OCI-LY1 (cell line): ENCODE measurements around the gene PTPRO.

Experiments
- H2AFZ ChIP-seq: fragments of 200-600 bp; sonication (generic), shearing (Covaris generic); 2 replicates; pipeline ENCODE4 v1.6.0; 2014; ENCODE audit warnings: antibody characterized with exemption, mild to moderate bottlenecking, low read length
- H3F3A ChIP-seq: fragments of 200-600 bp; sonication (generic), shearing (Covaris generic); 2 replicates; pipeline ENCODE4 v1.6.0; 2014; ENCODE audit warnings: mild to moderate bottlenecking, antibody characterized with exemption, low read length, moderate library complexity; ENCODE audit not compliant: insufficient read depth
- H3K27ac ChIP-seq: fragments of 200-600 bp; sonication (generic); 2 replicates; pipeline ENCODE4 v1.5.1; 2014; ENCODE audit warnings: low read length, mixed run types, mild to moderate bottlenecking, low read depth; ENCODE audit not compliant: poor library complexity, severe bottlenecking
- H3K27me3 ChIP-seq: fragments of 200-600 bp; sonication (generic); 2 replicates; pipeline ENCODE4 v1.6.0; 2014; ENCODE audit warnings: antibody characterized with exemption, mild to moderate bottlenecking, low read length, moderate library complexity; ENCODE audit not compliant: insufficient read depth
- H3K36me3 ChIP-seq: fragments of 200-600 bp; sonication (generic); 2 replicates; pipeline ENCODE4 v1.6.1; 2014; ENCODE audit warnings: mild to moderate bottlenecking, antibody characterized with exemption, low read length, moderate library complexity, mixed read lengths; ENCODE audit not compliant: insufficient read depth
- H3K4me1 ChIP-seq: fragments of 200-600 bp; sonication (generic); 2 replicates; pipeline ENCODE4 v1.5.1; 2014; ENCODE audit warnings: mild to moderate bottlenecking, low read length, moderate library complexity; ENCODE audit not compliant: insufficient read depth, severe bottlenecking
- H3K4me2 ChIP-seq: fragments of 200-600 bp; sonication (generic), shearing (Covaris generic); 2 replicates; pipeline ENCODE4 v1.6.1; 2014; ENCODE audit warnings: low read length
- H3K4me3 ChIP-seq: fragments of 200-600 bp; sonication (generic); 2 replicates; pipeline ENCODE4 v1.5.1; 2014; ENCODE audit warnings: low read length, low read depth, mild to moderate bottlenecking, mixed read lengths; ENCODE audit not compliant: poor library complexity, severe bottlenecking
- H3K79me2 ChIP-seq: fragments of 200-600 bp; shearing (Covaris generic); 2 replicates; pipeline ENCODE4 v1.6.1; 2016; ENCODE audit warnings: mixed run types, low read length, mixed read lengths; ENCODE audit not compliant: insufficient read depth
- H3K9ac ChIP-seq: fragments of 200-600 bp; sonication (generic), shearing (Covaris generic); 2 replicates; pipeline ENCODE4 v1.6.1; 2014; ENCODE audit warnings: mild to moderate bottlenecking, low read length, mixed read lengths
- H3K9me2 ChIP-seq: fragments of 200-600 bp; sonication (generic), shearing (Covaris generic); 2 replicates; pipeline ENCODE4 v1.6.1; 2014; ENCODE audit warnings: low read depth, mild to moderate bottlenecking, low read length, mixed read lengths
- H3K9me3 ChIP-seq: fragments of 200-600 bp; shearing (Covaris generic); 2 replicates; pipeline ENCODE4 v1.6.1; 2014; ENCODE audit warnings: low read length, mixed read lengths
- H4K20me1 ChIP-seq: fragments of 200-600 bp; sonication (generic), shearing (Covaris generic); 2 replicates; pipeline ENCODE4 v1.6.0; 2016; ENCODE audit warnings: mild to moderate bottlenecking, low read length; ENCODE audit not compliant: insufficient read depth
- EZH2 ChIP-seq: fragments of 200-600 bp; sonication (generic), shearing (Covaris generic); IDR thresholded peaks from 2 replicates; pipeline ENCODE4 v1.8.0; 2017; ENCODE audit warnings: borderline replicate concordance, mixed run types, mild to moderate bottlenecking, antibody characterized with exemption, low read length, moderate library complexity, mixed read lengths
- TF ChIP-seq, protein P1 (sequence below): fragments of 200-600 bp; sonication (generic), shearing (Covaris generic); IDR thresholded peaks from 2 replicates; pipeline ENCODE4 v1.5.1; 2017; ENCODE audit warnings: mild to moderate bottlenecking, antibody characterized with exemption, low read length, moderate library complexity, mixed read lengths

Gene PTPRO

DNA sequence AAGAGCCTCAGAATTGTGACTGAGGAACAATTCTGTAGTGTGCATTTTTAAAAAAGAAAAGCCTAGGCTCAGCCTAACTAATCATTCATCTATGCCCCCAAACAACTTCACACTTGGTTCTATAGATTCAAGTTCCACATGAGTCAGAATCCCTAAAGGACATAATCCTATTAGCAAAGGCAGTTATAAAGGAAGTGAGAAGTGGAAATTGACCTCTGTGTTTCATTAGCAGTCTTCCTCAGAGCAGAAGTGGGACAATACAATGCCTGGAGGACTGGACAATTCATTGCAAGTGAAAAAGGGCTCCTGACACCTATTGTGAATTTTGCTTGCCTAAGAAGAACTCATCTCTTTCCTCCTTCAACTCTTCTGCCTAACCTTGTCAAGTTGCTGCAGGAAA lies 222.3 kb downstream of the PTPRO start:
- Histone ChIP-seq H3F3A (no peaks in the 10 kb centered on the region), H3K79me2 (no peaks in the 10 kb centered on the region), H3K27ac (no peak overlapping the region), H3K9me2 (no peaks in the 10 kb centered on the region), H2AFZ (no peak overlapping the region), H3K4me1 (peaks cover 10% of the 10 kb centered on the region), H3K4me3 (no peak overlapping the region), H3K9me3 (no peaks in the 10 kb centered on the region), H3K36me3 (no peaks in the 10 kb centered on the region), H3K27me3 (no peaks in the 10 kb centered on the region), H3K4me2 (no peak overlapping the region), H4K20me1 (no peaks in the 10 kb centered on the region), H3K9ac (no peak overlapping the region)
- TF ChIP-seq, protein P1, sequence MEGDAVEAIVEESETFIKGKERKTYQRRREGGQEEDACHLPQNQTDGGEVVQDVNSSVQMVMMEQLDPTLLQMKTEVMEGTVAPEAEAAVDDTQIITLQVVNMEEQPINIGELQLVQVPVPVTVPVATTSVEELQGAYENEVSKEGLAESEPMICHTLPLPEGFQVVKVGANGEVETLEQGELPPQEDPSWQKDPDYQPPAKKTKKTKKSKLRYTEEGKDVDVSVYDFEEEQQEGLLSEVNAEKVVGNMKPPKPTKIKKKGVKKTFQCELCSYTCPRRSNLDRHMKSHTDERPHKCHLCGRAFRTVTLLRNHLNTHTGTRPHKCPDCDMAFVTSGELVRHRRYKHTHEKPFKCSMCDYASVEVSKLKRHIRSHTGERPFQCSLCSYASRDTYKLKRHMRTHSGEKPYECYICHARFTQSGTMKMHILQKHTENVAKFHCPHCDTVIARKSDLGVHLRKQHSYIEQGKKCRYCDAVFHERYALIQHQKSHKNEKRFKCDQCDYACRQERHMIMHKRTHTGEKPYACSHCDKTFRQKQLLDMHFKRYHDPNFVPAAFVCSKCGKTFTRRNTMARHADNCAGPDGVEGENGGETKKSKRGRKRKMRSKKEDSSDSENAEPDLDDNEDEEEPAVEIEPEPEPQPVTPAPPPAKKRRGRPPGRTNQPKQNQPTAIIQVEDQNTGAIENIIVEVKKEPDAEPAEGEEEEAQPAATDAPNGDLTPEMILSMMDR = no peak
- no peak for TF ChIP-seq EZH2

DNA sequence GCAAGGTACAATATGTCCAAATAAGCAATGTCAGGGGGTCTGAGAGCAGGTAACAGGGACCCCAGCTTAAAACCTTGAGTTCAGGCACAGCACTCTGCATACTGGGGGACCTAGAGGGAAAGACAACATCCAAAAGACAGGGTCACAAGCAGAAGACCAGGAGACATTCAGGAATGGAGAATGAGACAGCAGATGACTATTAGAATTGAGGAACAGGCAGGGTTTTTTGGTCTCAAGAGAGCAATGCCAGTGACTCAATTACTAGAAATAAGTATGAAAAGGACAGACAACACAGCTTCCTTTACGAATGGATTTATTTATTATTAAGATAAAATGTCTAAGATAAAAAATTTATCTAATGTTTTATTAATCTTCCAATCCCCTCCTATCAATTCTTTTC lies 223.0 kb downstream of the PTPRO start:
- Histone ChIP-seq H3K79me2 (no peaks in the 10 kb centered on the region), H3F3A (no peaks in the 10 kb centered on the region), H3K27me3 (no peaks in the 10 kb centered on the region), H3K9me3 (no peaks in the 10 kb centered on the region), H2AFZ (no peak overlapping the region), H3K9me2 (no peaks in the 10 kb centered on the region), H3K4me2 (no peak overlapping the region), H3K4me3 (no peak overlapping the region), H4K20me1 (no peaks in the 10 kb centered on the region), H3K9ac (no peak overlapping the region), H3K36me3 (no peaks in the 10 kb centered on the region), H3K4me1 (peaks cover 10% of the 10 kb centered on the region), H3K27ac (no peak overlapping the region)
- TF ChIP-seq, protein P1 = no peak

DNA sequence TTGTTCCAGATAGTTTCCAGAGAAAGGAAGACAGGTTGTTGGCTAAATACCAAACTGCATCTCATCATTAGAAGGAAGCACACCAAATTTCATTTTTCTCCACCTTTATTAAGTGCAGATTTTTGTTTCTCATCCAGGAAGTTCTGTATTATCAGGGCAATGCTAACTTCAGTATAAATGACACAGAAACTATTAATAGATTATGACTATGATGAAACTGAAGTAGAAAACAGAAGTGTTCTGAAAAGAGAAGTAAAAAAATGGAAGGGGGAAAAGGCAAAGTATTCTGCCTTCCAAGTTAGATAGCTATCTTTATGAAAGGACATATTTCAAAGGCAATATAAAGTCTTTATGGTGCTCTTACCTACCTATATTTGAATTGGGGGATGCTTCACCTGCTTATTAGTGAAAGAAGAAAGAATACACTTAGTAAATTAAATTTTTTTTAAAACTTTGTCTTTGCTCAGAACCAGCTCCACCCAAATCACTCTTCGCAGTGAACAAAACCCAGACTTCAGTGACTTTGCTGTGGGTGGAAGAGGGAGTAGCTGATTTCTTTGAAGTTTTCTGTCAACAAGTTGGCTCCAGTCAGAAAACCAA lies 223.9 kb downstream of the PTPRO start:
- no peaks in the 10 kb centered on the region for H3K9me3 ChIP-seq
- no peaks in the 10 kb centered on the region for H3K36me3 ChIP-seq
- H2AFZ ChIP-seq = 0 out of 2 replicates have a peak overlapping the region, but pooled peaks have one; percentile 73
- no peaks in the 10 kb centered on the region for H4K20me1 ChIP-seq
- H3K79me2 ChIP-seq = no peaks in the 10 kb centered on the region
- H3K27ac ChIP-seq = peak overlapping the region; percentile 20
- H3K9ac ChIP-seq = no peak overlapping the region
- no peaks in the 10 kb centered on the region for H3K27me3 ChIP-seq
- peaks cover 10% of the 10 kb centered on the region for H3K4me1 ChIP-seq
- TF ChIP-seq, protein P1 = no peak
- H3K4me2 ChIP-seq = no peak overlapping the region
- no peaks in the 10 kb centered on the region for H3F3A ChIP-seq
- H3K4me3 ChIP-seq = no peak overlapping the region
- H3K9me2 ChIP-seq = no peaks in the 10 kb centered on the region
